Endothelial cell of umbilical vein (primary cell): Measurements from ENCODE around the gene MYL11. TPM values are rescaled to one million over a fixed set of nuclear protein-coding genes. Genes with fewer than 3 reads are reported as not detected.

ENCODE experiments used
- BruUV-seq: library from RNA; stranded (reverse); fragments of 400-500 nt; replicated peaks from 2 replicates; lab custom pipeline; 2021; lab: Mats Ljungman, UMichigan
- CTCF ChIA-PET: fragments of 300-600, 350-600 bp; sonication (Branson Sonifier 250); formaldehyde crosslinking; loops from one replicate; lab custom pipeline; 2021; ENCODE audit warnings: antibody characterized with exemption, inconsistent platforms; lab: Charles Lee
- POLR2A ChIA-PET: fragments of 300-600, 350-600 bp; sonication (Branson Sonifier 250); formaldehyde crosslinking; loops from one replicate; lab custom pipeline; 2021; ENCODE audit warnings: antibody characterized with exemption, inconsistent platforms; lab: Charles Lee
- DNase-seq: peaks from one replicate; pipeline ENCODE4 v3.0.0-alpha.2; 2011; ENCODE audit warnings: low read depth, low spot score
- FAIRE-seq: peaks from 2 replicates; lab custom pipeline; 2011; peaks lifted over from hg19 to GRCh38; lab: Jason Lieb, UNC
- H2AFZ ChIP-seq: 2 replicates; pipeline ENCODE4 v1.6.0; 2012; ENCODE audit warnings: low read depth, low read length, control low read depth, inconsistent platforms
- H3K27ac ChIP-seq: 2 replicates; pipeline ENCODE4 v1.5.1; 2011; ENCODE audit warnings: low read depth, mild to moderate bottlenecking, control low read depth, low read length, moderate library complexity; ENCODE audit not compliant: insufficient read depth
- H3K27me3 ChIP-seq, 2 experiments: 2 replicates each; pipeline versions ENCODE4 v1.6.0 to v1.6.1; 2011; ENCODE audit warnings: low read length in 2 of 2, mixed read lengths in 1 of 2; ENCODE audit not compliant: control insufficient read depth in 2 of 2, insufficient read depth in 2 of 2
- H3K36me3 ChIP-seq, 2 experiments: 2 replicates in 1 of 2; 3 replicates in 1 of 2; pipeline ENCODE4 v1.5.1; 2011; ENCODE audit warnings: low read length in 2 of 2, mild to moderate bottlenecking in 1 of 2, moderate library complexity in 1 of 2; ENCODE audit not compliant: control insufficient read depth in 2 of 2, insufficient read depth in 2 of 2; ENCODE audit errors: extremely low read depth in 1 of 2
- H3K4me1 ChIP-seq: 3 replicates; pipeline ENCODE4 v1.5.1; 2011; ENCODE audit warnings: mild to moderate bottlenecking, low read length; ENCODE audit not compliant: control insufficient read depth, insufficient read depth; ENCODE audit errors: extremely low read depth
- H3K4me2 ChIP-seq: 2 replicates; pipeline ENCODE4 v1.6.1; 2011; ENCODE audit warnings: low read length, control low read depth, mixed read lengths; ENCODE audit not compliant: insufficient read depth
- H3K4me3 ChIP-seq, 3 experiments: fragments of 200-600 bp in 1 of 3; sonication (generic), shearing (Covaris generic) in 1 of 3; replicated peaks in 1 of 3; 2 replicates each; pipeline ENCODE4 v1.5.1; 2011 to 2016; ENCODE audit warnings: control low read depth in 3 of 3, low read length in 3 of 3, mild to moderate bottlenecking in 2 of 3, inconsistent platforms in 1 of 3, low read depth in 1 of 3, moderate library complexity in 1 of 3; ENCODE audit not compliant: insufficient read depth in 1 of 3
- H3K79me2 ChIP-seq: 2 replicates; pipeline ENCODE4 v1.6.0; 2012; ENCODE audit warnings: low read length, inconsistent platforms; ENCODE audit not compliant: control insufficient read depth, insufficient read depth
- H3K9ac ChIP-seq: replicated peaks from 2 replicates; pipeline ENCODE3; 2011; ENCODE audit warnings: low read length, control low read depth; ENCODE audit not compliant: insufficient read depth; ENCODE audit errors: extremely low read depth
- H3K9me1 ChIP-seq: replicated peaks from 3 replicates; pipeline ENCODE4 v1.6.0; 2011; ENCODE audit warnings: mild to moderate bottlenecking, low read length; ENCODE audit not compliant: control insufficient read depth, insufficient read depth; ENCODE audit errors: extremely low read depth
- H3K9me3 ChIP-seq: replicated peaks from 2 replicates; pipeline ENCODE4 v1.5.1; 2012; ENCODE audit warnings: low read length, inconsistent platforms; ENCODE audit not compliant: control insufficient read depth, insufficient read depth
- H4K20me1 ChIP-seq: replicated peaks from 2 replicates; pipeline ENCODE3; 2011; ENCODE audit warnings: mild to moderate bottlenecking, low read length; ENCODE audit not compliant: control insufficient read depth, insufficient read depth; ENCODE audit errors: extremely low read depth
- EZH2 ChIP-seq: IDR thresholded peaks from 2 replicates; pipeline ENCODE4 v1.6.1; 2012; ENCODE audit warnings: borderline replicate concordance, low read depth, mild to moderate bottlenecking, moderate library complexity, low read length, inconsistent platforms; ENCODE audit not compliant: severe bottlenecking
- FOS ChIP-seq: IDR thresholded peaks from 2 replicates; pipeline ENCODE4 v1.6.1; 2011; ENCODE audit warnings: mild to moderate bottlenecking, low read length, moderate library complexity, borderline replicate concordance; ENCODE audit not compliant: insufficient read depth
- GATA2 ChIP-seq: IDR thresholded peaks from 2 replicates; pipeline ENCODE4 v1.7.0; 2011; ENCODE audit warnings: low read depth, mild to moderate bottlenecking, moderate library complexity, mixed read lengths, low read length; ENCODE audit not compliant: insufficient read length, insufficient read depth
- JUN ChIP-seq: IDR thresholded peaks from 2 replicates; pipeline ENCODE4 v1.6.1; 2011; ENCODE audit warnings: borderline replicate concordance, low read depth; ENCODE audit not compliant: insufficient read length, insufficient read depth
- MYC ChIP-seq: IDR thresholded peaks from one replicate; pipeline ENCODE4 v1.6.1; 2011; ENCODE audit warnings: mild to moderate bottlenecking, low read depth, low read length
- POLR2A ChIP-seq: IDR thresholded peaks from 2 replicates; pipeline ENCODE4 v1.6.1; 2012; ENCODE audit warnings: low read depth, mild to moderate bottlenecking, control low read depth, low read length
- POLR2AphosphoS5 ChIP-seq: IDR thresholded peaks from 2 replicates; pipeline ENCODE4 v1.6.1; 2012; ENCODE audit warnings: low read depth, mild to moderate bottlenecking, control low read depth, low read length, moderate library complexity; ENCODE audit not compliant: insufficient read depth
- dilution Hi-C: fragments of 300-500 bp; cut with MboI; formaldehyde crosslinking; loops from one replicate; pipeline ENCODE4 v1.15.0; 2019; ENCODE audit warnings: low sequenced_read_pairs; ENCODE audit not compliant: extremely low pct_ligation_motif_present
- intact Hi-C: fragments of 100-400 bp; cut with micrococcal nuclease; formaldehyde crosslinking; loops from one replicate; pipeline ENCODE4 v1.10.0; 2022
- polyA plus RNA-seq, 4 experiments: library from polyadenylated mRNA; depleted of rRNA in 3 of 4; stranded (reverse) in 3 of 4; unstranded in 1 of 4; fragments of >200 nt; gene quantifications; 2 replicates each; pipeline versions ENCODE4 v1.2.1 to v1.2.3, GENCODE V29; 2011 to 2012; ENCODE audit warnings: missing spikeins in 1 of 4
- total RNA-seq: library from RNA; stranded (reverse); gene quantifications from 2 replicates; pipeline ENCODE4 v1.2.3, GENCODE V29; 2021
- TF ChIP-seq, protein P1 (sequence below): IDR thresholded peaks from 2 replicates; pipeline ENCODE4 v1.6.1; 2011; ENCODE audit not compliant: insufficient read depth, insufficient read length
- TF ChIP-seq, protein P2 (sequence below), 2 donors: IDR thresholded peaks; 1 replicate in 1 of 2; 2 replicates in 1 of 2; pipeline ENCODE4 v1.5.1; 2011; ENCODE audit warnings: low read length in 2 of 2, mild to moderate bottlenecking in 2 of 2, moderate library complexity in 2 of 2, control low read depth in 1 of 2, inconsistent platforms in 1 of 2, low read depth in 1 of 2; ENCODE audit not compliant: insufficient read depth in 1 of 2; ENCODE audit errors: extremely low read depth in 1 of 2

The MYL11 gene
- total and polyA plus RNA-seq, 2 donors (not counting 3 experiments of a cell fraction or from before 2014, with no cell fraction given) = 1.3 TPM; not detected in 1

DNA sequence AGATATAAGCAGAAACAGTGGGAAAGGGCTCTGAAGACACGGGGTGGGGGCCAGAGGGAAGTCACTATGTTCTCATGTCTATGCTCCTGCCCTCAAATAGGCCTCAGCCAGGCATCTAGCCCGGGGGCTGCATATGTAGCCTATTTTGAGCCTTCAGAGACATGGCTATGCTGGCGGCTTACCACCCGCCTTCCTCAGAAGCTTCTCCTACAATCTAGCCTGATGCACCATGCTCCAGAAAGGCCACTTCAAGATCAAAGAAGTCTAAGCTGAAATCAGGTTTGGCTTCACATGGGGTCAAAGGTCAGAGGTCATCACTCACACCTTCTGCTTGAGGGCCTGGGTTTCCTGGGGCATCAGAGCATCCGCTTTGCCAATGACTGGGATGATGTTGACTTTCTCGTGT is 6.2 kb downstream of the MYL11 start:
- H3K27me3 ChIP-seq = no peaks in the 10 kb centered on the region
- H3K4me2 ChIP-seq = no peak overlapping the region
- DNase-seq (no peak), FAIRE-seq (no peak)
- POLR2A ChIA-PET = no interaction called here
- H3K36me3 ChIP-seq = no peaks in the 10 kb centered on the region
- intact Hi-C loops = no loop called here
- H3K4me1 ChIP-seq = peaks cover 12% of the 10 kb centered on the region
- H3K9me3 ChIP-seq = no peaks in the 10 kb centered on the region
- dilution Hi-C loops = no loop called here
- no peak overlapping the region for H3K4me3 ChIP-seq
- no peak overlapping the region for H2AFZ ChIP-seq
- no peaks in the 10 kb centered on the region for H4K20me1 ChIP-seq
- no peaks in the 10 kb centered on the region for H3K79me2 ChIP-seq
- TF ChIP-seq GATA2 (no peak), EZH2 (no peak), JUN (no peak), FOS (no peak), POLR2AphosphoS5 (no peak), MYC (no peak), POLR2A (no peak)
- TF ChIP-seq, protein P1, sequence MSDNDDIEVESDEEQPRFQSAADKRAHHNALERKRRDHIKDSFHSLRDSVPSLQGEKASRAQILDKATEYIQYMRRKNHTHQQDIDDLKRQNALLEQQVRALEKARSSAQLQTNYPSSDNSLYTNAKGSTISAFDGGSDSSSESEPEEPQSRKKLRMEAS = no peak
- TF ChIP-seq, protein P2, sequence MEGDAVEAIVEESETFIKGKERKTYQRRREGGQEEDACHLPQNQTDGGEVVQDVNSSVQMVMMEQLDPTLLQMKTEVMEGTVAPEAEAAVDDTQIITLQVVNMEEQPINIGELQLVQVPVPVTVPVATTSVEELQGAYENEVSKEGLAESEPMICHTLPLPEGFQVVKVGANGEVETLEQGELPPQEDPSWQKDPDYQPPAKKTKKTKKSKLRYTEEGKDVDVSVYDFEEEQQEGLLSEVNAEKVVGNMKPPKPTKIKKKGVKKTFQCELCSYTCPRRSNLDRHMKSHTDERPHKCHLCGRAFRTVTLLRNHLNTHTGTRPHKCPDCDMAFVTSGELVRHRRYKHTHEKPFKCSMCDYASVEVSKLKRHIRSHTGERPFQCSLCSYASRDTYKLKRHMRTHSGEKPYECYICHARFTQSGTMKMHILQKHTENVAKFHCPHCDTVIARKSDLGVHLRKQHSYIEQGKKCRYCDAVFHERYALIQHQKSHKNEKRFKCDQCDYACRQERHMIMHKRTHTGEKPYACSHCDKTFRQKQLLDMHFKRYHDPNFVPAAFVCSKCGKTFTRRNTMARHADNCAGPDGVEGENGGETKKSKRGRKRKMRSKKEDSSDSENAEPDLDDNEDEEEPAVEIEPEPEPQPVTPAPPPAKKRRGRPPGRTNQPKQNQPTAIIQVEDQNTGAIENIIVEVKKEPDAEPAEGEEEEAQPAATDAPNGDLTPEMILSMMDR (IDR thresholded peaks at IDR 0.05; ENCODE audit: extremely low read depth in 1 of 2, insufficient read depth in 1 of 2, low read depth in 1 of 2, low read length in 2 of 2) = no peak
- H3K9me1 ChIP-seq = no peaks in the 10 kb centered on the region
- no TSS peak for BruUV-seq
- no peak overlapping the region for H3K9ac ChIP-seq
- H3K27ac ChIP-seq = no peak overlapping the region
- CTCF ChIA-PET = interaction anchor here (1.3 kb wide), 1 partner anchor 15 kb away, joined by 3 read pairs; no protein-coding TSS in a partner anchor
